Central memory CD4-positive, alpha-beta T cell (primary cell): ENCODE measurements around the gene EPHB4.
"Not testable (repeated sequence)": the region's sequence is repeated elsewhere in the genome, so short reads cannot be mapped to it uniquely, and the experiment has no call there.

Experiments used
- DNase-seq: peaks from one replicate; pipeline ENCODE4 v3.0.0; 2022
- total RNA-seq, 3 experiments: gene quantifications; one replicate each; lab custom pipeline; 2026; lab: John Stamatoyannopoulos, UW

EPHB4 gene
- 2.2 to 17.4 (median 10.7) reads per million in 3 experiments for total RNA-seq

DNA sequence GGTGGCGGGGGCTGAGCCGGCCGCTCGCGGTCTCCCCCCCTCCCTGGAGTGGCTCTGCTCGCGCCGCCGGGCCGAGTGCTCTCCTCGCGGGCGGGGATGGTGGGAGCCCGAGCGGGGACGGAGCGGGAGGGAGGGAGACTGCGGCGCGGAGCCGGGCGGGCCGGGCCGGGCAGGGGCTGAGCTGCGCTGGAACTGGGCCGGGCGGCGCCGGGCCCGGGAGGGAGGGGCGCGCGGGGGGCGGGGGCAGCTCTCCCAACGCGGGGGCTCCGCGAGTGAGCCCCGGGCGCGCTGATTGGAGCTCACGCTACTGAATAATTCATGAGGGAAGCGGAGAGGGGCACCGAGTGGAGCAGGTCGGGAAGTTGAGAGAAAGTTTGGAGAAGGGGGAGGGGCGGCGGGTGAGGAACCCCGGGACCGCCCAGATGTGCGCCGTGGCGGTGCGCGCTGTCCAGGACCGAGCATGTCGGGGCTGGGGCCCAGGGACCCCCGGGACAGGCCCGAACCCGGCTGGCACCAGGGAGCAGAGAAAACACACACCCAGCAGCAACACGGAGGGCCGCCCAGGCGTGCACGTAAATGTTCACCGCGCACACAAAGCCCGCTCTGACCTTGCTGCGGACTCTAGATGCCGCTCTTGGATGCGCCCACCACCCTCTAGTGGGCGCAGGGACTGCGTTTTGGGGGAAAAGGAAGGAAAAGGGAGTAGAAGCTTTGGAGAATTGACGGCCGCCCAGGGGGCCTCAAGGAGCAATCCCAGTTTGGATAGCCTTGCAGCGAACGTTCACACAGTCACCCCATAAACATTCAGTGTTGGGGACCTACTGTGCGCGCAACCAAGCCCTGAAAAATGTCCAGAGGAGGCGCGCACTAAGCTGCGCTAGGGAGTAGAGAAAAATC is at the start of gene EPHB4:
Gene EPHB4, minus strand, starts transcription at position 194 of the 897 bp plus-strand sequence. CDS start 493 bp downstream, outside the sequence.
- no peak for DNase-seq

DNA sequence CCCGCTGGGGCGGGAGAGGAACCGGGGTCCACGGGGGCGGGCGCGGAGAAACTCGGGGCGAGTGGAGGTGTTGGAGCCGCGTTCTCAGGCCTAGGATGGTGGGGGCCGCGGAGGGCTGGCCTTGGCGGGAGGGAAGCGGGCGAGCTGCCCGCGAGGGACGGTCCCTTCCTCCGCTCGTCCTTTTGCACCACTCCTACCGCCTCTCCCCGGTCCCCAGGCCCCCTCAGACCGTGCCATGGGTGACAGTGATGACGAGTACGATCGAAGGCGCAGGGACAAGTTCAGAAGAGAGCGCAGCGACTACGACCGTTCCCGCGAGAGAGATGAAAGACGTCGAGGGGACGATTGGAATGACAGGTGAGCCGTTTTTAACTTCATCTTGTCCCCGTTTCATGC is 48.0 kb upstream of the EPHB4 start:
- DNase-seq = peak; percentile 26

DNA sequence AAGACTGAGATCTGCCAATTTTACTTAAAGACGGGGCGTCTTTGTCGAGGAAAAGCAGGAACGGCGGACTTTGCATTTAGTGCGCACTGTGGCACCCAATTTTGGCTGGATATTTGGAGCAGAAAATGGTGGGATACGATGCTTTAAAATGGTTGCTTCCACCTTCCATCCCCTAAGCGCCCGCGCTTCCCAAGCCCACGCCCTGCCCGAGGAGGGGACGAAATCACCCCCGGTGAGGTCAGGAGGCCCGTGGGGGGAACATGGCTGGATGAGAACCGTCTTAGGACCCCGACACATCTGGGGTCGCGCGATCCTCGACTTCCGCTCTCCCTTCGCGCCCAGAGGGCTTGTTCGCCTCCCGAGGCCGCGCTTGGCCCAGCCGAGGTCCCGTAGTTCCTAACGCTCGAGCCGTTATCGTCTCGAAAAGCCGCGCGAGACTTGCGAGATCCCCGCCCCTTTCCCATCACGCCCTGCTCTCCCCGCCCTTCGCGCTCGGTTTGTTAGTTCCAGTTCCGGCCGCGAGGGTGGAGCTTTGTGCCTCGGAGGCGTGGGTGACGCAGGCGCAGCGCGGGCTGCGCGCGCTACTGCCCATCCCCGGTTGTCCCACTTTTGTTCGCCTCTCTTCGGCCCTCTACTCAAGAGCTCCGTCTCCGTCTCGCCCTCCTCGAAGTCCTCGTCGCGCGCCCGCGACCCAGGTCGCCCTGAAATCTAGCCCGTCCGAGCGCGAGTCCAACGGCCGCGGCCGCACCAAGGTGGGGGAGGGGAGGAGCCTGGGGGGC is 47.4 kb upstream of the EPHB4 start, which contains the start of gene SRRT:
Gene SRRT, plus strand, starts transcription at position 527 of the 779 bp plus-strand sequence. CDS start 488 bp downstream, outside the sequence.
- peak; percentile 98 for DNase-seq

DNA sequence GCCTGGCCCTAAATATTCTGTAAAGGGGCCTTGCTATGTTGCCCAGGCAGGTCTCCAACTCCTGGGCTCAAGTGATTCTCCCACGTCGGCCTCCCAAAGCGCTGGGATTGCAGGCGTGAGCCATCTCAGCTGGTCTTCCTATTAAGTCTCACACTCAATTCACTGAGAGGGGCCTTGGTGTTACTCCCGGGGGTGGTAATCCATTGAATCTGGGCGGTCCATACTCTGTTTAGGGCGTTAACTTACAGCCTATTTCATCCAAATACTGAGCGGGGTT is 46.9 kb upstream of the EPHB4 start:
- no peak for DNase-seq

DNA sequence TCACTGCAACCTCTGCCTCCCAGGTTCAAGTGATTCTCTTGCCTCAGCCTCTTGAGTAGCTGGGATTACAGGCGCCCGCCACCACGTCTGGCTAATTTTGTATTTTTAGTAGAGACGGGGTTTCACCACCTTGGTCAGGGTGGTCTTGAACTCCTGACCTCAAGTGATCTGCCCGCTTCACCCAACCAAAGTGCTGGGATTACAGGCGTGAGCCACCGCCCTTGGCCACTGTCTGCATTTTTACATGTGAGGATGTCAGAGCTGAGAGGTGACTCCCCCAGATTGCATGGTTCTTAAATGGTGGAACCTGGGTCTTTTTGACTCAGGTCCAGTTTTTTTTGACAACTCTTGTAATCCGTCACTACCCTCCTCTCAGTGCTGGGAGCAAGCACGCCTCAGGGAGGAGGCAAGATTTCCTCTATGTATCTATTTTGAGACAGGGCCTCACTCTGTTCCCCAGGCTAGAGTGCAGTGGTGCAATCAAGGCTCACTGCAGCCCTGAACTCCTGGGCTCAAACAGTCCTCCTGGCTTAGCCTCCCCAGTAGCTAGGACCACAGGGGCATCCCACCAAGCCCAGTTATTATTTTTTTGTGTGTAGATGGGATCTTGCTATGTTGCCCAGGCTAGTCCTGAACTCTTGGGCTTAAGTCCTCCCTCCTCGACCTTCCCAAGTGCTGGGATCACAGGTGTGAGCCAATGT is 46.4 kb upstream of the EPHB4 start:
- no peak for DNase-seq

DNA sequence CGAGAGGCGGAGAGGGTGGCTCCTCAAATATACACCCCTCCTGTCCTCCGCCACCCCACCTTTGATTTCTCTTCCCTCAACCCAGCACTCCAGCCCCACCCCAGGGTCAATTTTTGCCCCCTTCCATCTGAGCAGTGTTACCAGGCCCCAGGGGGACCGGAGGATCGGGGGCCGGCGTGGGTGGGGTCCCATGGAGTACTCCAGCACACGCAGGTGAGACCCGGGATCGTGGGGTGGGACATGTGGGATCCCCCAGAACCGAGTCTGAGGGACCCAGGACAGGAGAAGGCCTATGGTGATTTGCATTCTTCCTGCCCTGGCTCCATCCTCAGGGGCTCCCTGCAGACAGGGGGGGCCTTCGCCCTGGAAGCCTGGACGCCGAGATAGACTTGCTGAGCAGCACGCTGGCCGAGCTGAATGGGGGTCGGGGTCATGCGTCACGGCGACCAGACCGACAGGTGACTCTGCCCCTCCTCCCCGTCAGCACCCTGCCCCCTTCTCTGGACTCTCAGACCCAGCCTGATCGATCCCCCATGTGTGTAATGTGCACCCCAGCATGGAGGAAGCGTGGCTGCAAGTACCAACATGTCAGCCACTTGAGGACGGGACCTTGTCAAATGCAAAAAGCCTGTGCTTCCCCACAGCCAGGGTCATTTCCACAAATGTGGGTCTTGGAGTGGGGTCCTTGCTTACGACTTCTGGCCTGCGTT is 40.6 kb upstream of the EPHB4 start:
- no peak for DNase-seq

DNA sequence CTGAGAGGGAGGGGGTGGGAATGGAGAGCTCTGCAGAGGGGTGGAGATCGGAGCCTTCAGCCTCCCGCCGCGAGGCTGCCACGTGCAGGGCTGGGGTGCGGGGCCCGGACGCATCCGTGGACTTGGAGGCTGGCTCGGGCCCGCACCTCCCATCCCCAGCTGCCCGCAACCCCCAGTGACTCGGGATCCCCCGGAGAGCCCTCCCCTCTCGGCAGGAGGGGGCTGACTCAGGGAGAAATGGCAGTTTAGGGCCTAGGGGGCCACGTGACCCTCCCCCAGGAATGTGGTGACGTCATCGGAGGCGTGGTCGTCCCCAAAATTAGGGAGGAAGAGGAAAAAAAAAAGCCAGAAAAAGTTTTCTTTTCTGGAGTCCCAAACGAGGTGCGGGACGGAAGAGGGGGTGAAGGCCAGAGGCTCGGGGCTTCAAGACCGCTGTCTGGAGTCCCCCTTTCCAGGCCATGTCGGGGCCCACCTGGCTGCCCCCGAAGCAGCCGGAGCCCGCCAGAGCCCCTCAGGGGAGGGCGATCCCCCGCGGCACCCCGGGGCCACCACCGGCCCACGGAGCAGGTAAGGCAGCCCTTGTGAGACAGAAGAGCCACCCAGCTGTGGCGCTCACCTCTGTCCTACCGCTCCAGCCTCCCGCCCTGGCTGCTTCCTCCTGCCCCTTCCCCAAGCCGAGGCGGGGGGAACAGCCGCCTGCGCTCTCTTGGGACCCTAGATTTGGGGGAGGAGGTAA is 39.9 kb upstream of the EPHB4 start, which contains the start of gene TRIP6:
Gene TRIP6, plus strand, starts transcription at position 348 of the 736 bp plus-strand sequence. Its CDS starts 111 bp downstream, at position 459.
- DNase-seq = peak; percentile 32

DNA sequence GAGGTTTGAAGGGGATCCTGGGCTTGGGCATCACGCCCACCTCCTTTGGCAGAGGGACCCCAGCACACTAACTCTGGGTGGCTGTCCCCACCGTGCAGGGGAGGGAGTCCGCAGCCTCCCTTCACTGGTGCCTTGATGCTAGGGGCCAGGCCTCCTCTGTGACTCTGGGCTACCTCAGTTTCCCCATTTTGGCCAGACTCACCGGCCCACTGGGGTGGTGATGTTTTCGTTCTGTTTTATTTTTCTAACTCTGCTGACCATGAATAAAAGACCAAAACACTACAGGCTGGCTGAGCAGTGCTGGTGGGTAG is 39.4 kb upstream of the EPHB4 start:
- no peak for DNase-seq

DNA sequence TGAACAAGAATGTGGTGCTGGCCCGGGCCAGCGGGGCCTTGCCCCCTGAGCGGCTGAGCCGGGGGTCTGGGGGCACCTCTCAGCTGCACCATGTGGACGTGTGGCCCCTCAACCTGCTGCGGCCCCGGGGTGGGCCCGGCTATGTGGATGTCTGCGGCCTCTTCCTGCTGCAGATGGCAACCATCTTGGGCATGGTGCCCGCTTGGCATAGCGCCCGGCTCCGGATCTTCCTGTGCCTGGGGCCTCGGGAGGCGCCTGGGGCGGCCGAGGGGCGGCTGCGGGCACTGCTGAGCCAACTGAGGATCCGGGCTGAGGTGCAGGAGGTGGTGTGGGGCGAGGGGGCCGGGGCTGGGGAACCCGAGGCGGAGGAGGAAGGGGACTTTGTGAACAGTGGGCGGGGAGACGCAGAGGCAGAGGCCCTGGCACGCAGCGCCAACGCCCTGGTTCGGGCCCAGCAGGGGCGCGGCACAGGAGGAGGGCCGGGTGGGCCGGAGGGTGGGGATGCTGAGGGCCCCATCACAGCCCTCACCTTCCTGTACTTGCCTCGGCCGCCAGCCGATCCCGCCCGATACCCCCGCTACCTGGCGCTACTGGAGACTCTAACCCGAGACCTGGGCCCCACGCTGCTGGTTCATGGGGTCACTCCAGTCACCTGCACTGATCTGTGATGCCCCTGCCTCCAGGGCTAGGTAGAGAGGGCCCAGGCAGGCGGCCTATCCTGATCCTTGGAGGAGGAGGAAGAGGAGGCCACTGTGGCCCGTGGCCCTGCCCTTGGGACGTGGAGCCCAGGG is 38.8 kb upstream of the EPHB4 start:
- no peak for DNase-seq

DNA sequence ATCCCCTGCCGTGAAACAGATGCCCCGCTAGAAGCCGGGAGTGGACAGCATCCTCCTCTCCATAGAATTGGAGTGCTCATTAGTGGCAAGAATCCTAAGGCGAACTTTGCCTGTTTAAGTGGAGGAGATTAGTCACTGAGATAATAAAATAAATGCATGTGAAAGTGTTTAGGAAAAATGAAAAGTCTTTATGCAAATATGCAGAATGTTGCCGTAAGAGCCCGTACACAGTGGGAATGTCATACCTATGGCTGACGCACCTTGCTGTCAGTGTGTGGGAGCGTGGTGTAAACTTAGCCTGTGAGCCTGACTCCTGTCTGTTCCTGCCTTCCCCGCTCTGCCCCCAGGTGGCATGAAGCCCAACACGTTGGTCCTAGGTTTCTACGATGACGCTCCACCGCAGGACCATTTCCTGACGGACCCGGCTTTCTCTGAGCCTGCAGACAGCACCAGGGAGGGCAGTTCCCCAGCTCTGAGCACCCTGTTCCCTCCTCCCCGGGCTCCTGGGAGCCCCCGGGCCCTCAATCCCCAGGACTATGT is 38.1 kb upstream of the EPHB4 start:
- no peak for DNase-seq

DNA sequence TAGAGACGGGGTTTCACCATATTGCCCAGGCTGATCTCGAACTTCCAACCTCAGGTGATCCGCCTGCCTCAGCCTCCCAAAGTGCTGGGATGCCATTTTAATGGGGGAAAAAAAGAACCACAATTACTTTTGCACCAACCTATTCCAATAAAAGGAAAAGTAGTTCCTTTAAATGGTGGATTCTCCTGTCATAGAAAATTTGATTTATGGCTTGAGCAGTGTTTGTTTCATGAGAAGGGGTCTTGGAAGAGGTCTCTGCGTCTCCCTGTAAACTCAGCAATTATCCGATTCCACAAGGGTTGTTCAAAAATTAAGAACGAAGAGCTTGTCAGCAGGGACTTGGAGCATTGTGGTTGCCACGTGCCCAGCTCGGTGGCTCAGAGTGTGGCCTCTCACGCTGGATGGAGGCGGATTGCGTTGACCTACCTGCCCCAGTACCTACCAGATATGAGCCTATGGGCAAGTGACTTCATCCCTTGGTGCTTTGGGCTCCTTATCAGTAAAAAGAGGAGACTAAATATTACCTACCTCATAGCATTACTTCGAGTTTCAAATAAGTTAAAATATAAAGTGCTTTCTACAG is 37.0 kb upstream of the EPHB4 start:
- no peak for DNase-seq

DNA sequence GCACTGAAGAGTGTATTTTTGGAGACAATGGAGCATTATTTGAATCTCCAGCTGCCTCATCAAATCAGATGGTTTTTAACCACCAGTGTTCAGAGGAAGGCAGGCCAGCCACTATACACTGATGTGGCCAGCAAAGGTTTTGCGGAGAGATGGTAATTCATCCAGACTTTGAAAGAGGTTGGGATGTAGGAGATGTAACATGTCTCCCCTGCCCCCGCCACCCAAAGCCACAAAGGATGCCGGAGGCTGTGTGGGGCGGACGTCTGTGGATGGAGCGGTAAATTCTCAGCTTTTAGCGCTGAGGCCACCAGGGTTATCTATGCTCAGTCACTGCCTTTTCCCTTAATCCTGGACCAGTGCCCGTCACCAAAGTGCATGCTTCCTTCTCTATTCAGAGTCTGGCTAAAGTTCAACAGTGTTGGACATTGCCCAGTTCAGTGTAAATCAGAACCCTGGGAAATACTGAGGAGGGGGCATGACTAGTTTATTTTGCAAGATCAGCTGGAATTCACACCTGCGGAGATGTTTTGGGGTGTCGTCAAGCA is 36.2 kb upstream of the EPHB4 start:
- no peak for DNase-seq

DNA sequence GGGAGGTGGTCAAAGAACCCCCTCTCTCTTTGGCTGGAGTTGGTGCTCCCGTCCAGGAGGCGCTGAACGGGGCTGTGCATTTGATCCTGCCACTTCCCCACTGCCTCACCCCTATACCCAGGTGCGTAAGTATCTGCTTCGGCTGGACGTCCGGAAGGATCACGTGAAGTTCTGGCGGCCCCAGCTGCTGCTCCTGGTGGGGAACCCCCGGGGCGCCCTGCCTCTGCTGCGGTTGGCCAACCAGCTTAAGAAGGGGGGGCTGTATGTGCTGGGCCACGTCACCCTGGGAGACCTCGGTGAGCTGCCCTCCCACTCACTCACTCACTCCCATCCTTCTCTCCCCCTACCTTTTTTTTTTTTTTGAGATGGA is 34.3 kb upstream of the EPHB4 start:
- DNase-seq = no peak

DNA sequence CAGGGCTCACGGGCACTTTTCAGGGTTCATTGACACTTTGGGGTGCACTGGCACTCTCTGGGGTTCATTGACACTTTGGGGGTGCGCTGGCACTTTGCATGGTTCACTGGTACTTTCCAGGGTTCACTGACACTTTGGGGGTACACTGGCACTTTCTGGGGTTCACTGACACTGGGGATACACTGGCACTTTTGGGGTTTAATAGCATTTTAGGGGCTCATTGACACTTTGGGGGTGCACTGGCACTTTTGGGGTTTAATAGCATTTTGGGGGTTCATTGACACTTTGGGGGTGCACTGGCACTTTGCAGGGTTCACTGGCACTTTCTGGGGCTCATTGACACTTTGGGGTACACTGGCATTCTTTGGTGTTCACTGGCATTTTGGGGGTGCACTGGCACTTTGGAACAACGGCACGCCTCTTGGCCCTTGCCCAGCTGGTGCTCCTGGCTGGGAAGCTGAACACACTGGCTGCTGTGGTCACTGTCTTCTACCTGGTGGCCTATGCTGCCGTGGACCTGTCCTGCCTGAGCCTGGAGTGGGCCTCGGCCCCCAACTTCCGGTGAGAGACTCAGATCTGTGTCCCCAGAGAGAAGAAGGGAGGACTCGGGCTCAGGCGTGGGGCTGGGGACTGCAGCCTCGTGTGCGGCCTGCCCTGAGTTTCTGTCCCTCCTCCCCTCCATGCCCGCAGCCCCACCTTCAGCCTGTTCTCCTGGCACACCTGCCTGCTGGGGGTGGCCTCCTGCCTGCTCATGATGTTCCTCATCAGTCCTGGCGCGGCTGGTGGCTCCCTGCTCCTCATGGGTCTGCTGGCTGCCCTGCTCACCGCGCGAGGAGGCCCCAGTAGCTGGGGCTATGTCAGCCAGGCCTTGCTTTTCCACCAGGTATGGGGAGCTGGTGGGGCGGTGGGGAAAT is 33.6 kb upstream of the EPHB4 start:
- no peak for DNase-seq

DNA sequence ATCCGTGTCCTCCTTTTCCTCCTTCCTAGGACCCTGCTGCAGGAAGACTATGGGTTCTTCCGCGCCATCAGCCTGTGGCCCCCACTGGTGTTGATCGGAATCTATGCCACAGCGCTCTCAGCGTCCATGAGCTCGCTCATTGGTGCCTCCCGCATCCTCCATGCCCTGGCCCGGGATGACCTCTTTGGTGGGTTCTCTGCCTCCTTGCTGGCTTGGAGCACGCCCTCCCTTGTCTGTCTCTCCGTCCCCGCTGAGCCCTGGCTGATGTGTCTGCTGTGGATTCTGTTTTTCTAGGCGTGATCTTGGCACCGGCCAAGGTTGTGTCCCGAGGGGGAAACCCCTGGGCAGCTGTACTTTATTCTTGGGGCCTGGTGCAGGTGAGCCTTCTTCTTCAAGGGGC is 32.5 kb upstream of the EPHB4 start:
- no peak for DNase-seq

DNA sequence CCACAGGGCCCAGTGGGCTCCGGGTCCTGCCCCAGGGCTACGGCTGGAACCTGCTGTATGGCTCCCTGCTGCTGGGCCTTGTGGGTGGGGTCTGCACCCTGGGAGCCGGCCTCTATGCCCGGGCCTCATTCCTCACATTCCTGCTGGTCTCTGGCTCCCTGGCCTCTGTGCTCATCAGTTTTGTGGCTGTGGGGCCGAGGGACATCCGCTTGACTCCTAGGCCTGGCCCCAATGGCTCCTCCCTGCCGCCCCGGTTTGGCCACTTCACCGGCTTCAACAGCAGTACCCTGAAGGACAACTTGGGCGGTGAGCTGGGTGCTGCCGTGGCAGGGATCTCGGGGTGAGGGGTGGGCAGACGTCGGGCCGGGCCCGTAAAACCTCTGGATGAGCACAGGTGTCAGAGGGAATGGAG is 29.6 kb upstream of the EPHB4 start:
- no peak for DNase-seq

DNA sequence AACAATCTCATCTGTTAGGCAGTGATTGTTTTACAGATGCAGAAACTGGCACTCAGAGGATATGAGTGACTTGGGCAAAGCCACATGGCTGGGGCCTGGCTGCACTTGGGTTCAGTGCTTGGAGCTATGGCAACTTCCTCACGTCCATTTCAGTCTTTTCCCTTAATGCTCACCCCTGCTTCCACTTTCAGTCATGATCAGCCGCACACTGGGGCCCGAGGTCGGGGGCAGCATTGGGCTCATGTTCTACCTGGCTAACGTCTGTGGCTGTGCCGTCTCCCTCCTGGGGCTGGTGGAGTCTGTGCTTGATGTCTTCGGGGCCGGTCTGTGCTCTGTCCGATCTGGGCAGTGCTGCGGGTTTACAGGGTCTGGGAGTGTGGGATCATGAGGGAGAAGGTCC is 28.2 kb upstream of the EPHB4 start:
- DNase-seq = no peak

DNA sequence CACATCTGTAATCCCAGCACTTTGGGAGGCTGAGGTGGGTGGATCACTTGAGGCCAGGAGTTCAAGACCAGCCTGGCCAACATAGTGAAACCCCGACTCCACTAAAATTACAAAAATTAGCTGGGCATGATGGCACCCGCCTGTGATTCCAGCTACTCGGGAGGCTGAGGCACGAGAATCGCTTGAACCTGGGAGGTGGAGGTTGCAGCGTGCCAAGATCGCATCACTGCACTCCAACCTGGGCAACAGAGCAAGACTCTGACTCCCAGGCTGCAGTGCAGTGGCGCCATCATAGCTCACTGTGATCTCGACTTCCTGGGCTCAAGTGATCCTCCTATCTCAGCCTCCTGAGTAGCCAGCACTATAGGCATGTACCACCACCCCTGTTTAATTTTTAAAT is 27.6 kb upstream of the EPHB4 start:
- DNase-seq = not testable (repeated sequence)
